Osteocyte (in vitro differentiated cells): ENCODE measurements around the gene ATP6V0C. TPM values are rescaled to one million over a fixed set of nuclear protein-coding genes. Genes with fewer than 3 reads are reported as not detected.

Experiments
- DNase-seq: peaks from one replicate; pipeline ENCODE4 v3.0.0; 2021; ENCODE audit warnings: mixed read lengths; ENCODE audit not compliant: unreplicated experiment; ENCODE audit errors: extremely low spot score
- H3K27ac Mint-ChIP-seq: one replicate; pipeline ENCODE4 v1.8.0; 2021; ENCODE audit warnings: mild to moderate bottlenecking, mixed read lengths; ENCODE audit not compliant: unreplicated experiment
- H3K27me3 Mint-ChIP-seq: one replicate; pipeline ENCODE4 v1.8.0; 2021; ENCODE audit warnings: mixed read lengths; ENCODE audit not compliant: unreplicated experiment
- H3K36me3 Mint-ChIP-seq: one replicate; pipeline ENCODE4 v1.8.0; 2021; ENCODE audit warnings: mixed read lengths; ENCODE audit not compliant: unreplicated experiment
- H3K4me1 Mint-ChIP-seq: one replicate; pipeline ENCODE4 v1.8.0; 2021; ENCODE audit warnings: mixed read lengths; ENCODE audit not compliant: unreplicated experiment
- H3K4me3 Mint-ChIP-seq: one replicate; pipeline ENCODE4 v1.8.0; 2021; ENCODE audit warnings: mild to moderate bottlenecking, moderate library complexity, mixed read lengths; ENCODE audit not compliant: unreplicated experiment
- H3K9me3 Mint-ChIP-seq: one replicate; pipeline ENCODE4 v1.8.0; 2021; ENCODE audit warnings: mixed read lengths; ENCODE audit not compliant: unreplicated experiment
- total RNA-seq: library from RNA; stranded (reverse); gene quantifications from 2 replicates; pipeline ENCODE4 v1.2.1, GENCODE V29; 2021
- TF ChIP-seq, protein P1 (sequence below): fragments of 200-600 bp; sonication (generic); IDR thresholded peaks from 2 replicates; pipeline ENCODE4 v1.5.0; 2021; ENCODE audit warnings: antibody characterized with exemption, mild to moderate bottlenecking, moderate library complexity

The ATP6V0C gene
- total RNA-seq, 1 donor from 2014 or later: 208 TPM

DNA sequence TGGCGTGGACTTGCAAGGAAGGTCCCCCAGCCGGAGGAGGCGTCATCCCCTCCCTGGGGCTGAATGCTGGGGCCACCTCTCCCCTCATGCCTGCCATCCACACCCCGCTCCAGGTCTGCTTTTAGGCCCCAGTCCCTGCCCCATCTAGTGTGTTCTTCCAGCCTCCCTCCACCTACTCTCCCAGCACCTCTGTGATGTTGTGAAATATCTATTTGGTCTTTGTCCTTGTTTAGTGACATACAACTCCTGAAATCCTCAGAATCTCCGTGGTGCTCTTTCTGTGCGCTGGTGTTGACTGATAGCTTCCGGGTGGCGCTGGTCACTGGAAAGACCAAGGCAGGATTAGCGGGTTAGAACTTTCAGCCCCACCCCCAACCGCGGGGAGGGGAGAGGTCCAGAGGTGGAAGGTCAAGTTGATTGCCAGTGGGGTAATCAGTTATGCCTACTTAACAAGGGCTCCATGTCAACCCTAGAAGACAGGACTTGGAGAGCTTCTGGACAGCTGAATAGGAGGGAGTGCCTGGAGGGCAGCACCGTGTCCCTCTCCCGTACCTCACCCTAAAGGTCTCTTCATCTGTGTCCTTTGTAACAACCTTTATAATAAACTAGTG, 28.7 kb upstream of the ATP6V0C start:
- Mint-ChIP-seq H3K27me3 (no peaks in the 10 kb centered on the region), H3K9me3 (no peaks in the 10 kb centered on the region), H3K4me1 (peaks cover 23% of the 10 kb centered on the region), H3K36me3 (no peaks in the 10 kb centered on the region), H3K4me3 (no peak overlapping the region), H3K27ac (no peak overlapping the region)
- TF ChIP-seq, protein P1, sequence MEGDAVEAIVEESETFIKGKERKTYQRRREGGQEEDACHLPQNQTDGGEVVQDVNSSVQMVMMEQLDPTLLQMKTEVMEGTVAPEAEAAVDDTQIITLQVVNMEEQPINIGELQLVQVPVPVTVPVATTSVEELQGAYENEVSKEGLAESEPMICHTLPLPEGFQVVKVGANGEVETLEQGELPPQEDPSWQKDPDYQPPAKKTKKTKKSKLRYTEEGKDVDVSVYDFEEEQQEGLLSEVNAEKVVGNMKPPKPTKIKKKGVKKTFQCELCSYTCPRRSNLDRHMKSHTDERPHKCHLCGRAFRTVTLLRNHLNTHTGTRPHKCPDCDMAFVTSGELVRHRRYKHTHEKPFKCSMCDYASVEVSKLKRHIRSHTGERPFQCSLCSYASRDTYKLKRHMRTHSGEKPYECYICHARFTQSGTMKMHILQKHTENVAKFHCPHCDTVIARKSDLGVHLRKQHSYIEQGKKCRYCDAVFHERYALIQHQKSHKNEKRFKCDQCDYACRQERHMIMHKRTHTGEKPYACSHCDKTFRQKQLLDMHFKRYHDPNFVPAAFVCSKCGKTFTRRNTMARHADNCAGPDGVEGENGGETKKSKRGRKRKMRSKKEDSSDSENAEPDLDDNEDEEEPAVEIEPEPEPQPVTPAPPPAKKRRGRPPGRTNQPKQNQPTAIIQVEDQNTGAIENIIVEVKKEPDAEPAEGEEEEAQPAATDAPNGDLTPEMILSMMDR: no peak
- DNase-seq: no peak

DNA sequence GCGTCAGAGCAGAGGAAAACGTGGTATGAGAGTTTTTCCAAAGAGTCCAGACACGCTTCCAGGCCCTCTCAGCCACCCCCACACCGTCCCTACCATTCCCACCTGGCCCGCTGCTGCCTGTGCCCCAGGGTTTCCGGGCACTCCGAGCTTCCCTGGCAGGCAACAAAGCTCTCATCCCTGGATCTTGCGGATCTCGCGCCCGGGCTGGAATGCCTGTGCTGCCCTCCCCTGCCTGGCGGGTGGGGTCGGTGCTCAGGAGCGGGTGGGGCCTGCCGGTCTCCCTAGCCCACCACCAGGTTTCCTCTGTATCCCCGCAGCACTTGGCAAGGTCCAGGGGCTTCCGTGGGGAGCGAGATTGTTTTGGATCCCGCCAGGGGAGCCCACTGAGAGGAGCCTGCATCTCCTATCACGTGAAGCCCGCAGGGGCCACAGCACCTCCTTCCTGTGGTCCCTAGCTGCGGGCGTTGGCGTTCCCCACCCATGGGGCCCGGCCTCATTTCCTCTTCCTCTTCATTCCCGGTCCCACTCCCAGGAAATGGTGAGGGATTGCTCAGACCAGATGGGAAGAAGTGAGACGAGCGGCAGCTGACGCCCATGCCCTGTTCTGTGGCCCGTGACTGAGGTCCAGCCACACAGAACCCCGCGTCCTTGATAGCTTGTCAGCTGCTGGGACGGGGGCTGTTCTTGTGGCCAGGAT, 27.8 kb upstream of the ATP6V0C start:
- TF ChIP-seq, protein P1: no peak
- no peaks in the 10 kb centered on the region for H3K27me3 Mint-ChIP-seq
- peaks cover 23% of the 10 kb centered on the region for H3K4me1 Mint-ChIP-seq
- no peaks in the 10 kb centered on the region for H3K36me3 Mint-ChIP-seq
- H3K4me3 Mint-ChIP-seq: no peak overlapping the region
- no peak overlapping the region for H3K27ac Mint-ChIP-seq
- no peak for DNase-seq
- no peaks in the 10 kb centered on the region for H3K9me3 Mint-ChIP-seq

DNA sequence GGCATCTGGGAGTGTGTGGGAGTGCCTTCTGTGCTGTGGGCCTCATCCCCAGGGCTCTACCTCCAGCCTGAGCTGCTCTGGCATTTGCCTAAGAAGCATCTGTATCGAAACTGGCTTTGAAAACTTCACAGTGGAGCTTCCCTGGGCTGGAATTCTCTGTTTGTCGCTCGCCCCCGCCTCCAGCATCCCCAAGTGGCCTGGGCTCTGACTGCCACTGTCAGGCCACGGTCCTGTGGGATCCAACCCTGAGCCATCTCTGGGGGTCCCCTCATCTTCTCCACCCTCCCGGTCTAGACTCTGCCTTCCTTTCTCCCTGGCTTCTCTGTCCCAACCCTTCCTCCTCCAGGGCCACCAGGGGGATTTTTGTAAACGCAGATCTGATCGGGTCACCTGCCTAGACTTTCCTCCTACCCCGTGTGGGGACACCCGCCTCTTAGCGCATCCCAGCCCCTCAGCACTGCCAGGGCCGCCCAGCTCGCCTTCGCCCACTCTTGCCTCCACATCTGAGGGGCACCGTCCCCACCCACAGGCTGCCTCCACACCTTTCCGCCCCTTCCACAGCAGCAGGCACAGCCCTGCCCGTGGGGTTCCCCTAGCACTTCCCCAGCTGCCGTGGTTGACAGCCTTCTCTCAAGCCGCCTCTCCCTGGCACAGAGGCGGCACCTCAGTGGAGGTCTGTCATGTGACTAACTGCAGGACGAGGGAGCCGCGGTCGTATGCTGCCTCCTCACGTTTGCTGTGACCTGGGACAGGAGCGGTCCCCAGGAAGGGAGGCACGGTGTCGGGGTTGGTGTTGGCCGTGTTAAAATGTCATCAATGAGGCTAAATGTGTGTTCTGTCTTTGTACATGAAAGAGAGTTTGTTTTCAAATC, 26.9 kb upstream of the ATP6V0C start:
- Mint-ChIP-seq H3K4me1 (peaks cover 23% of the 10 kb centered on the region), H3K27ac (peak overlapping the region; percentile 48)

DNA sequence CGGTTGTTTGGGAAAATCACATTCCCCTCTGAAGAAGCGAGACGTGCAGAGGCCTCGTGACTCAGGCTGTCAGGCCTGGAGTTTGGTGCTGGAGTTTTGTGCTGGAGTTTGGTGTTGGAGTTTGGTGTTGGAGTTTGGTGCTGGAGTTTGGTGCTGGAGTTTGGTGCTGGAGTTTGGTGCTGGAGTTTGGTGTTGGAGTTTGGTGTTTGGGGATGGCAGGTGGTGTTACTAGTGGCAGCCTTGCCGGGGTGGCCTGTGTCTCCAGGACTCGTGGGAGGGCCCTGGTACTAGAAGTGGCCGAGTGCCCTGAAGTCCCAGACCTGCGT, 26.3 kb upstream of the ATP6V0C start:
- H3K4me3 Mint-ChIP-seq: no peak overlapping the region
- DNase-seq: no peak
- peaks cover 20% of the 10 kb centered on the region for H3K4me1 Mint-ChIP-seq
- TF ChIP-seq, protein P1: no peak
- no peaks in the 10 kb centered on the region for H3K36me3 Mint-ChIP-seq
- peak overlapping the region; percentile 48 for H3K27ac Mint-ChIP-seq
- H3K27me3 Mint-ChIP-seq: no peaks in the 10 kb centered on the region
- no peaks in the 10 kb centered on the region for H3K9me3 Mint-ChIP-seq

More for the DNA sequence above, 26.9 kb upstream of the ATP6V0C start:
- TF ChIP-seq, protein P1: no peak
- H3K36me3 Mint-ChIP-seq: no peaks in the 10 kb centered on the region
- no peaks in the 10 kb centered on the region for H3K27me3 Mint-ChIP-seq
- H3K4me3 Mint-ChIP-seq: no peak overlapping the region
- DNase-seq: no peak
- no peaks in the 10 kb centered on the region for H3K9me3 Mint-ChIP-seq
